GM19452 (cell line): ENCODE measurements around the gene GPR25.

Experiments
- ATAC-seq: cut with Tn5 transposase; IDR thresholded peaks from one replicate; pipeline ENCODE4 v1.9.1; 2021; ENCODE audit not compliant: unreplicated experiment

Gene GPR25, protein sequence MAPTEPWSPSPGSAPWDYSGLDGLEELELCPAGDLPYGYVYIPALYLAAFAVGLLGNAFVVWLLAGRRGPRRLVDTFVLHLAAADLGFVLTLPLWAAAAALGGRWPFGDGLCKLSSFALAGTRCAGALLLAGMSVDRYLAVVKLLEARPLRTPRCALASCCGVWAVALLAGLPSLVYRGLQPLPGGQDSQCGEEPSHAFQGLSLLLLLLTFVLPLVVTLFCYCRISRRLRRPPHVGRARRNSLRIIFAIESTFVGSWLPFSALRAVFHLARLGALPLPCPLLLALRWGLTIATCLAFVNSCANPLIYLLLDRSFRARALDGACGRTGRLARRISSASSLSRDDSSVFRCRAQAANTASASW

GRCh38 chr1:200872446-200873115 is at the start of gene GPR25:
Gene GPR25 (plus strand): TSS chr1:200872981. CDS start chr1:200873038, 57 bp downstream.
- ATAC-seq: no peak

DNA sequence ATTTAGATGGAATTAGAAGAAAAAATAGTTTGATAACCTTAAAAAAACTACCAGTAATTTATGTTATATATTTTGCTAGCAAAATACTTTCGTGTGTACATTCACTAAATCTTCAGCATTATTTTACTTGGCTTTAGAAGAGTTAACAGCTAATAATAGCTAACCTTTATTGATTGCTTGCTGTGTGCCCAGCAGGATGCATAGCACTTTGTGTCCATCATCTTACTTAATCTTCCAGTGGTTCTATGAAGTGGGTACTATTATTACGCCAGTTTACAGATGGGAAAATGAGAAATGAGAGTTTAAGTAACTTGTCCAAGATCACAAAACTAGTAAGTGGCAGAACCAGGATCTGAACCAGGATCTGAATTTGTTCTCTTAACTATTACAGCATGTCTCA is 41.7 kb upstream of the GPR25 start:
- ATAC-seq: no peak

DNA sequence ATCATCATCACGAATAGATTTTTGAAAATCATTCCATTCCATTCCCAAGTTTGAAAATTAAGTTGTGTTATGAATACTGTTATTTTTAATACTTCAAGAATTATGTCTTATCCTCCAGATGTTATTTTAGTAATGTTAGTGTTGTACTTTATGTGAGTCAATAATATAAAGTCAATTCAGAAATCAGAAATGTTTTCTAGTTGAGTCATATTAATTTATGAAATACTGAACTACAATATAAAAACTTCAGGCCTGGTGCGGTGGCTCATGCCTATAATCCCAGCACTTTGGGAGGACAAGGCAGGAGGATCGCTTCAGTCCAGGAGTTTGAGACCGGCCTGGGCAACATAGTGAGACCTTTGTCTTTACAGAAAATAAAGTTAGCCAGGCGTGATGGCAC is 38.4 kb upstream of the GPR25 start:
- ATAC-seq: no peak

DNA sequence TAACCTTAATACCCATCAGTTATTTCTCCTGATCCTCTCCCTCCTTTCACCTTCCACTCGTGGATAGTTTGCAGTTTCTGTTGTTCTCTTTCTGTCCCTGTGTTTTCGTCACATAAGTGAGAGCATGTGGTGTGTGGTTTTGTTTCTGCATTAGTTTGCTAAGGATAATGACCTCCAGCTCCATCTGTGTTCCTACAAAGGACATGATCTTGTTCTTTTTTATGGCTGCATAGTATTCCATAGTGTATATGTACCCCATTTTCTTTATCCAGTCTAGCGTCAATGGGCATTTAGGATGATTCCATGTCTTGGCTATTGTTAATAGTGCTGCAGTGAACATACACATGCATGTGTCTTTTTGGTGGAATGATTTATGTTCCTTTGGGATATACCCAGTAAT is 36.6 kb upstream of the GPR25 start:
- no peak for ATAC-seq

- ATAC-seq: no peak
Measured at GRCh38 chr1:200837931-200838571, 34.7 kb upstream of the GPR25 start.

DNA sequence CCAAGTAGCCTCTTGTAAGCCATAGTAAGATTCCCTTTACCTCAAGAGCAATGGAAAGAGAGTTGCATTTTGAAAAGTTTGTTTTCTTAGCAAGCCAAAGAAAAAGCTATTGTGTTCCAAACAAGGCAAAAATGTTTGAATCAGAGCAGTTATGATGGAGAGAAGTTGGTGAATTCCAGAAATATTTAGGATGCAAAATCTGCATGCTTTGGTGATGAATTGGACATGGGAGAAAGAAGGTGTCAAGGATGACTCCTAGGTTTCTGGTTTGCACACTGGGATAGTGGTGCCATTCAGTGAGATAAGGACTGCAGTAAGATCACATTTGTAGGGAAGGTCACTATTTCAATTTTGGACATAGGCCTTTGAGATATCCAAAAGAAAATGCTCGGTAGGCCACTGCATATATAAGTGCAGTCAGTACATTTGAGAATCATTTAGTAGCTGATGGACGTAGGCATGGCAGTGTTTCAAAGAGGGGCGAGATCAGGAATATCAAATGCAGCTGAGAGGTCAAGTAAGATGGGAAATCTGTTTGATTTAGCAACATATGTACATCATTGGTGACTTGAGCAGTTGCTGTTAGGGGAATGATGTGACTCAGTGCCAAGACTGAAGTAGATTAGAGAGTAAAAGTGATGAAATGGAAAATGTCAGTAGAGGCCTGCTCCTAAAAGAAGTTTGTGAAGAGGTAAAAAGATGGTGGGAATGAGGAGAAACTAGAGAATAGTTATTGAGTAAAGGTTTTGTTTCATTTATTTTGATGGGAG is 33.9 kb upstream of the GPR25 start:
- no peak for ATAC-seq

- ATAC-seq: no peak
Measured at GRCh38 chr1:200845360-200845759, 27.4 kb upstream of the GPR25 start.

DNA sequence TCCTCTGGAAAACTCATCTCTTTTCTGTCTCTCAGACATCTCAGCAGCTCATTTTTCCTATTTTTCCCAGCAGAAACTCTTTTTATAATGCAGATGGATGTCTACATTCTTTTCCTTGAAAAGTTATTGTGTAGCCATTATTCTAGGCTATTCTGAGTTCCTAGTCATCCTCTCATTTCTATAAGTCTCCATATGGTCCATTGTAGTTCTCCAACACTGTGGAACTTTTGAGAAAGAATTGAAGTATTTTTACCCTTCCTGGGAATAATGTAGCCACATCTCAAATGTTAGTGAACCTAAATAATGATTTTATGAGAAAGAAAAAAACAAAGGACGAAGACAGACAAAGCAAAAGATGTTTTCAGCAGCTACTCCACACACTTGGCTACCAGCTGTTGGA is 26.4 kb upstream of the GPR25 start:
- ATAC-seq: no peak

DNA sequence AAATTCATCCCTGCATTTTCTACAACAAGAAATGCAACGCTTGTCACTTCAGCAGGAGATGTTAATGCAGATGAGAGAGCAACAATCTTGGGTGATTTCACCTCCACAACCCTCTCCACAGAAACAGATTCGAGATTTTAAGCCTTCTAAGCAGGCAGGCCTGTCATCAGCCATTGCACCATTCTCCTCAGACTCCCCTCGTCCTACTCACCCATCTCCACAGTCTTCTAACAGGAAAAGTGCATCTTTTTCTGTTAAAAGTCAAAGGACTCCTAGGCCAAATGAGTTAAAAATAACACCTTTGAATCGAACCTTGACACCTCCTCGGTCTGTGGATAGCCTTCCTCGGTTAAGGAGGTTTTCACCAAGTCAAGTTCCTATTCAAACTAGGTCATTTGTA is 23.4 kb upstream of the GPR25 start:
- no peak for ATAC-seq

DNA sequence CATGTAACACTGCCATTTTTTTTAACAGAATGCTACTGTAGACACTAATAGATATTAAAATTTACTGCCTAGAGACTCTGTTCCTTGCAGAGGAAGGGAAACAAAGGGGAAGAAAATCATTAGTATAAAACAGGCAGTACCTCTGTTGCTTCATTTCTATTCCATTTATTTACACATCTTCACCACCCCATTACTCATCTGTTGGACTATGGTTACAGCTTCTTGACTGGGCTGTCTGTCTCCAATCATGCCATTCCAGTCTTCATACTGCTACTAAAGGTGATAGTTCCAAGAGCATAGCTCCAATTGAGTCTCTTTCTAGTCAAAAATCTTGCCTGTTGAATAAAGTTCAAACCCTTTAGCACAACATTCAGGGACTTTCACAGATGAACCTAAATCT is 22.2 kb upstream of the GPR25 start:
- ATAC-seq: no peak

- ATAC-seq: no peak
Measured at GRCh38 chr1:200856716-200857357, 15.9 kb upstream of the GPR25 start.

DNA sequence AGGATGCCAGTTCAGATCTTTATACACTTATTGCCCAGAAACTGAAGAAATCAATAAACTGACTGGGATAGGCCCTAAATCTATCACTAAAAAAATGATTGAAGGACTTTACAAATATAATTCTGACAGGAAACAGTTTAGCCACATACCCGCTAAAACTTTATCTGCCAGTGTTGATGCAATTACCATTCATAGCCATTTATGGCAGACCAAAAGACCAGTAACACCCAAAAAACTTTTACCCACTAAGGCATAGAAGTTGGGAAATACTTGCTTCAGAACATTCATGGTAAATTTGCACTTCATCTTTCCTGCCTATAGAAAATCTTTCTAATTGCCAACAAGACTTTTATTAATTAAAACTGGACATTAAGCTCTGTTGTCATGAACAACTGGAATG is 15.0 kb upstream of the GPR25 start:
- no peak for ATAC-seq

DNA sequence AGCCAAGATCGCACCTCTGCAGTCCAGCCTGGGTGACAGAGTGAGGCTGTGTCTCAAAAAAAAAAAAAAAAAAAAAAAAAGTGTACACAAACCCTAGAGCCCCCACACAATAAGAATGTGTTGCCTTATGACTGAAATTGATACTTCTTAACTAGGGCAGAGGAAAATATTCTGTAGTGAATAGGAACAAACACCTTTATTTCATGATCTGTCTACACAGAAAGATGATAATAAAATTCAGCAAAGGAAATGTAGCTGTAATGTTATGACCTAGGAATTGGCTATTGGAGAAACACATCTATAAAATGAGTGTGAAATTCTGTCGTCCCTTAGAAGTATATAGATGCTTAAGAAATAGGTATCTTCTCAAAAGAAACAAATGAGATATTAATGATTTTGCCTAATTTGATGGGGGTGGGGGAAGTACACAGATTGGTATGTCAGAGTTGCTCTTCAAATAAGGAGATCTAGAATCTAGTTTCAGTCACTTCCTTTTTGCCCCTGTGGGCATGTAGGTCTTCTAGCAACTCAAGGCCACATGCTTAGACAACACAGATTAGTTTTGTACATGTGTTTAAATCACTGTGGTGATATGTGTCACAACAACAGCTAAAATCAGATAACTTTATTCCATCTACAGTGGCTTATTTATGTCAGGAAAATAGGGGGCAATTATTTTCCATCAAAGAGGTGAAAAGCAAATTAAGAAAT is 10.7 kb upstream of the GPR25 start:
- ATAC-seq: no peak

GRCh38 chr1:200862713-200863415 is 9.9 kb upstream of the GPR25 start:
- peak; percentile 24 for ATAC-seq

DNA sequence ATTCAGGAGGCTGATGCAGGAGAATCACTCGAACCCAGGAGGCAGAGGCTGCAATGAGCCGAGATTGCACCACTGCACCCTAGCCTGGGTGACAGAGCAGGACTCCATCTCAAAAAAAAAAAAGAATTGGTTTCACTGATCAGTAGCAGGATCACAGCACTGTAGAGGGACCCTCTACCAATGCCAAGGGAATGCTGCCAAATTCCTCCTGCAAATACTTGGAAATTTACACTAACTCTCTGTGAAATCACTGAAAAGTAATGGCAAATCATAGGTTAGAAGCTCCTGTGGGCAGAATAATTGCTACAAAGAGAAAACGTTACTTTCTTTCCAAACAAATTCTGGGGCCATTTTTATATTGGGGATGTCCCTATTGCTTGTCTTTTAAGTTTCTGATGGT is 6.7 kb upstream of the GPR25 start:
- ATAC-seq: no peak

- ATAC-seq: peak; percentile 79
Measured at GRCh38 chr1:200866521-200866920, 6.3 kb upstream of the GPR25 start.

GRCh38 chr1:200867018-200867811 is 5.6 kb upstream of the GPR25 start:
- ATAC-seq: no peak

DNA sequence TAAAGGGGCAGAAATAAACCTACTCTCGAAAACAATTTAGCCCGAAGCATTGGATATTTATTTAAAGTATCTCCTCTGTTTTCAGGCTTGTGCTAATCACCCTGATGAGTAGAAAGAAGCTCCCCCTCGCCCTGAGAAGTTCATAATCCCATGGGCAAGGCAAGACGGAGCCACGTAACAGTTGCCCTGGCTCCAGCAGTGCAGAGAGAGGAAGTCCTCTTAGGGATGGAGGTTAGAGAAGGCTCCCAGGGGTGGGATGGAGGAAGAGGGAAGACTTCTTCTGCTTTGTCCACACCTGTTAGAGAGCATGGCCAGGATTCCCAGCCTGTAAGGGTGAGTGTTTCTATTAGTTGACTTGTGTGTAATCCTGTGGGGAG is 3.4 kb upstream of the GPR25 start:
- ATAC-seq: no peak
